Measurements from ENCODE around the gene GAB3.

- TF ChIP-seq CTCF (IDR thresholded peaks at IDR 0.05) (no peak), POLR2AphosphoS5 (IDR thresholded peaks at IDR 0.05) (no peak), POLR2A (IDR thresholded peaks at IDR 0.05) (no peak)
Measured at GRCh38 chrX:154655786-154656185, 95.1 kb downstream of the GAB3 start.

Data from stomach (tissue), 4 donors.